Limb (tissue), 2 donors: Measurements from ENCODE around the gene FMC1.
"Not testable (repeated sequence)": the region's sequence is repeated elsewhere in the genome, so short reads cannot be mapped to it uniquely, and the experiment has no call there.

Experiments
- DNase-seq, 2 donors: peaks; one replicate each; pipeline ENCODE4 v3.0.0-alpha.2; 2016; ENCODE audit errors: extremely low spot score in 2 of 2

Gene FMC1

GRCh38 chr7:139341058-139341775 lies at the start of gene FMC1:
TSS of gene FMC1 (plus strand) at chr7:139341337. CDS start at chr7:139341385, 48 bp downstream.
- peak; percentile 93 to 95 for DNase-seq

GRCh38 chr7:139292821-139293220 lies 48.3 kb upstream of the FMC1 start:
- DNase-seq = no peak

GRCh38 chr7:139293534-139293933 lies 47.6 kb upstream of the FMC1 start:
- no peak for DNase-seq

- DNase-seq = no peak
Observed at GRCh38 chr7:139294241-139294640, 46.9 kb upstream of the FMC1 start.

GRCh38 chr7:139294951-139295575 lies 46.1 kb upstream of the FMC1 start:
- DNase-seq = no peak

GRCh38 chr7:139297795-139298194 lies 43.3 kb upstream of the FMC1 start:
- no peak for DNase-seq

GRCh38 chr7:139299296-139299695 lies 41.8 kb upstream of the FMC1 start:
- DNase-seq = no peak

GRCh38 chr7:139300390-139300789 lies 40.7 kb upstream of the FMC1 start:
- DNase-seq = no peak

GRCh38 chr7:139304517-139304916 lies 36.6 kb upstream of the FMC1 start:
- no peak for DNase-seq

- DNase-seq = no peak
Observed at GRCh38 chr7:139317939-139318505, 23.1 kb upstream of the FMC1 start.

GRCh38 chr7:139321071-139321745 lies 19.9 kb upstream of the FMC1 start:
- DNase-seq = no peak

- not testable (repeated sequence) for DNase-seq
Observed at GRCh38 chr7:139324709-139325108, 16.4 kb upstream of the FMC1 start.

- DNase-seq = no peak
Observed at GRCh38 chr7:139328375-139328774, 12.8 kb upstream of the FMC1 start.

GRCh38 chr7:139329119-139329518 lies 12.0 kb upstream of the FMC1 start:
- no peak for DNase-seq

- DNase-seq = no peak
Observed at GRCh38 chr7:139330333-139331030, 10.7 kb upstream of the FMC1 start.

- no peak for DNase-seq
Observed at GRCh38 chr7:139332697-139333359, 8.3 kb upstream of the FMC1 start.

- DNase-seq = not testable (repeated sequence)
Observed at GRCh38 chr7:139333443-139333842, 7.7 kb upstream of the FMC1 start.

- DNase-seq = no peak
Observed at GRCh38 chr7:139334399-139335150, 6.6 kb upstream of the FMC1 start.

- no peak for DNase-seq
Observed at GRCh38 chr7:139339025-139339424, 2.1 kb upstream of the FMC1 start.

- no peak for DNase-seq
Observed at GRCh38 chr7:139339698-139340036, 1.5 kb upstream of the FMC1 start.
